Endothelial cell of umbilical vein (primary cell): ENCODE data around the gene IPO5. TPM values are rescaled to one million over a fixed set of nuclear protein-coding genes. Genes with fewer than 3 reads are reported as not detected.

Source experiments
- BruUV-seq: library from RNA; stranded (reverse); fragments of 400-500 nt; replicated peaks from 2 replicates; lab custom pipeline; 2021; lab: Mats Ljungman, UMichigan
- CTCF ChIA-PET: fragments of 300-600, 350-600 bp; sonication (Branson Sonifier 250); formaldehyde crosslinking; loops from one replicate; lab custom pipeline; 2021; ENCODE audit warnings: antibody characterized with exemption, inconsistent platforms; lab: Charles Lee
- POLR2A ChIA-PET: fragments of 300-600, 350-600 bp; sonication (Branson Sonifier 250); formaldehyde crosslinking; loops from one replicate; lab custom pipeline; 2021; ENCODE audit warnings: antibody characterized with exemption, inconsistent platforms; lab: Charles Lee
- DNase-seq: peaks from one replicate; pipeline ENCODE4 v3.0.0-alpha.2; 2011; ENCODE audit warnings: low read depth, low spot score
- FAIRE-seq: peaks from 2 replicates; lab custom pipeline; 2011; peaks lifted over from hg19 to GRCh38; lab: Jason Lieb, UNC
- H2AFZ ChIP-seq: 2 replicates; pipeline ENCODE4 v1.6.0; 2012; ENCODE audit warnings: low read depth, low read length, control low read depth, inconsistent platforms
- H3K27ac ChIP-seq: 2 replicates; pipeline ENCODE4 v1.5.1; 2011; ENCODE audit warnings: low read depth, mild to moderate bottlenecking, control low read depth, low read length, moderate library complexity; ENCODE audit not compliant: insufficient read depth
- H3K27me3 ChIP-seq, 2 experiments: 2 replicates each; pipeline versions ENCODE4 v1.6.0 to v1.6.1; 2011; ENCODE audit warnings: low read length in 2 of 2, mixed read lengths in 1 of 2; ENCODE audit not compliant: control insufficient read depth in 2 of 2, insufficient read depth in 2 of 2
- H3K36me3 ChIP-seq, 2 experiments: 2 replicates in 1 of 2; 3 replicates in 1 of 2; pipeline ENCODE4 v1.5.1; 2011; ENCODE audit warnings: low read length in 2 of 2, mild to moderate bottlenecking in 1 of 2, moderate library complexity in 1 of 2; ENCODE audit not compliant: control insufficient read depth in 2 of 2, insufficient read depth in 2 of 2; ENCODE audit errors: extremely low read depth in 1 of 2
- H3K4me1 ChIP-seq: 3 replicates; pipeline ENCODE4 v1.5.1; 2011; ENCODE audit warnings: mild to moderate bottlenecking, low read length; ENCODE audit not compliant: control insufficient read depth, insufficient read depth; ENCODE audit errors: extremely low read depth
- H3K4me2 ChIP-seq: 2 replicates; pipeline ENCODE4 v1.6.1; 2011; ENCODE audit warnings: low read length, control low read depth, mixed read lengths; ENCODE audit not compliant: insufficient read depth
- H3K4me3 ChIP-seq, 3 experiments: fragments of 200-600 bp in 1 of 3; sonication (generic), shearing (Covaris generic) in 1 of 3; replicated peaks in 1 of 3; 2 replicates each; pipeline ENCODE4 v1.5.1; 2011 to 2016; ENCODE audit warnings: control low read depth in 3 of 3, low read length in 3 of 3, mild to moderate bottlenecking in 2 of 3, inconsistent platforms in 1 of 3, low read depth in 1 of 3, moderate library complexity in 1 of 3; ENCODE audit not compliant: insufficient read depth in 1 of 3
- H3K79me2 ChIP-seq: 2 replicates; pipeline ENCODE4 v1.6.0; 2012; ENCODE audit warnings: low read length, inconsistent platforms; ENCODE audit not compliant: control insufficient read depth, insufficient read depth
- H3K9ac ChIP-seq: replicated peaks from 2 replicates; pipeline ENCODE3; 2011; ENCODE audit warnings: low read length, control low read depth; ENCODE audit not compliant: insufficient read depth; ENCODE audit errors: extremely low read depth
- H3K9me1 ChIP-seq: replicated peaks from 3 replicates; pipeline ENCODE4 v1.6.0; 2011; ENCODE audit warnings: mild to moderate bottlenecking, low read length; ENCODE audit not compliant: control insufficient read depth, insufficient read depth; ENCODE audit errors: extremely low read depth
- H3K9me3 ChIP-seq: replicated peaks from 2 replicates; pipeline ENCODE4 v1.5.1; 2012; ENCODE audit warnings: low read length, inconsistent platforms; ENCODE audit not compliant: control insufficient read depth, insufficient read depth
- H4K20me1 ChIP-seq: replicated peaks from 2 replicates; pipeline ENCODE3; 2011; ENCODE audit warnings: mild to moderate bottlenecking, low read length; ENCODE audit not compliant: control insufficient read depth, insufficient read depth; ENCODE audit errors: extremely low read depth
- CTCF ChIP-seq, 2 donors: IDR thresholded peaks; 1 replicate in 1 of 2; 2 replicates in 1 of 2; pipeline ENCODE4 v1.5.1; 2011; ENCODE audit warnings: low read length in 2 of 2, mild to moderate bottlenecking in 2 of 2, moderate library complexity in 2 of 2, control low read depth in 1 of 2, inconsistent platforms in 1 of 2, low read depth in 1 of 2; ENCODE audit not compliant: insufficient read depth in 1 of 2; ENCODE audit errors: extremely low read depth in 1 of 2
- EZH2 ChIP-seq: IDR thresholded peaks from 2 replicates; pipeline ENCODE4 v1.6.1; 2012; ENCODE audit warnings: borderline replicate concordance, low read depth, mild to moderate bottlenecking, moderate library complexity, low read length, inconsistent platforms; ENCODE audit not compliant: severe bottlenecking
- FOS ChIP-seq: IDR thresholded peaks from 2 replicates; pipeline ENCODE4 v1.6.1; 2011; ENCODE audit warnings: mild to moderate bottlenecking, low read length, moderate library complexity, borderline replicate concordance; ENCODE audit not compliant: insufficient read depth
- GATA2 ChIP-seq: IDR thresholded peaks from 2 replicates; pipeline ENCODE4 v1.7.0; 2011; ENCODE audit warnings: low read depth, mild to moderate bottlenecking, moderate library complexity, mixed read lengths, low read length; ENCODE audit not compliant: insufficient read length, insufficient read depth
- JUN ChIP-seq: IDR thresholded peaks from 2 replicates; pipeline ENCODE4 v1.6.1; 2011; ENCODE audit warnings: borderline replicate concordance, low read depth; ENCODE audit not compliant: insufficient read length, insufficient read depth
- MAX ChIP-seq: IDR thresholded peaks from 2 replicates; pipeline ENCODE4 v1.6.1; 2011; ENCODE audit not compliant: insufficient read depth, insufficient read length
- MYC ChIP-seq: IDR thresholded peaks from one replicate; pipeline ENCODE4 v1.6.1; 2011; ENCODE audit warnings: mild to moderate bottlenecking, low read depth, low read length
- POLR2A ChIP-seq: IDR thresholded peaks from 2 replicates; pipeline ENCODE4 v1.6.1; 2012; ENCODE audit warnings: low read depth, mild to moderate bottlenecking, control low read depth, low read length
- POLR2AphosphoS5 ChIP-seq: IDR thresholded peaks from 2 replicates; pipeline ENCODE4 v1.6.1; 2012; ENCODE audit warnings: low read depth, mild to moderate bottlenecking, control low read depth, low read length, moderate library complexity; ENCODE audit not compliant: insufficient read depth
- dilution Hi-C: fragments of 300-500 bp; cut with MboI; formaldehyde crosslinking; loops from one replicate; pipeline ENCODE4 v1.15.0; 2019; ENCODE audit warnings: low sequenced_read_pairs; ENCODE audit not compliant: extremely low pct_ligation_motif_present
- intact Hi-C: fragments of 100-400 bp; cut with micrococcal nuclease; formaldehyde crosslinking; loops from one replicate; pipeline ENCODE4 v1.10.0; 2022
- polyA plus RNA-seq, 4 experiments: library from polyadenylated mRNA; depleted of rRNA in 3 of 4; stranded (reverse) in 3 of 4; unstranded in 1 of 4; fragments of >200 nt; gene quantifications; 2 replicates each; pipeline versions ENCODE4 v1.2.1 to v1.2.3, GENCODE V29; 2011 to 2012; ENCODE audit warnings: missing spikeins in 1 of 4
- total RNA-seq: library from RNA; stranded (reverse); gene quantifications from 2 replicates; pipeline ENCODE4 v1.2.3, GENCODE V29; 2021

Gene IPO5
- total and polyA plus RNA-seq, 2 donors (not counting 3 experiments of a cell fraction or from before 2014, with no cell fraction given): 50.4 to 183 TPM

GRCh38 chr13:97934590-97934989 is 18.9 kb upstream of the IPO5 start:
- H3K4me3 ChIP-seq: no peak overlapping the region
- H3K9ac ChIP-seq: no peak overlapping the region
- H3K36me3 ChIP-seq: no peaks in the 10 kb centered on the region
- no peaks in the 10 kb centered on the region for H3K79me2 ChIP-seq
- dilution Hi-C loops (no loop called here), intact Hi-C loops (no loop called here)
- no peaks in the 10 kb centered on the region for H4K20me1 ChIP-seq
- no peak for TF ChIP-seq POLR2A
- no peak overlapping the region for H2AFZ ChIP-seq
- no peaks in the 10 kb centered on the region for H3K9me3 ChIP-seq
- no peaks in the 10 kb centered on the region for H3K9me1 ChIP-seq
- ChIA-PET POLR2A (no interaction called here), CTCF (interaction anchor here (1.3 kb wide), 1 partner anchor 78 kb away, joined by 6 read pairs; no protein-coding TSS in a partner anchor)
- peak; percentile 14 for DNase-seq
- BruUV-seq: no TSS peak
- no peak overlapping the region for H3K27ac ChIP-seq
- no peaks in the 10 kb centered on the region for H3K4me1 ChIP-seq
- FAIRE-seq: no peak
- H3K4me2 ChIP-seq: no peak overlapping the region
- peaks cover 0 to 2% of the 10 kb centered on the region in 2 experiments for H3K27me3 ChIP-seq

- Histone ChIP-seq H3K79me2 (no peaks in the 10 kb centered on the region), H3K4me3 (no peak overlapping the region), H3K36me3 (no peaks in the 10 kb centered on the region), H4K20me1 (no peaks in the 10 kb centered on the region), H3K9me1 (no peaks in the 10 kb centered on the region), H3K4me1 (no peaks in the 10 kb centered on the region), H3K9ac (no peak overlapping the region), H3K27ac (no peak overlapping the region), H2AFZ (no peak overlapping the region), H3K9me3 (no peaks in the 10 kb centered on the region), H3K4me2 (no peak overlapping the region), H3K27me3 (peaks cover 0 to 2% of the 10 kb centered on the region in 2 experiments)
- CTCF ChIA-PET: interaction anchor here (1.3 kb wide), 1 partner anchor 79 kb away, joined by 6 read pairs; no protein-coding TSS in a partner anchor
- BruUV-seq: no TSS peak
- no peak for TF ChIP-seq EZH2
- TF ChIP-seq FOS: no peak
- no peak for TF ChIP-seq GATA2
- TF ChIP-seq CTCF (IDR thresholded peaks at IDR 0.05; ENCODE audit: extremely low read depth in 1 of 2, insufficient read depth in 1 of 2, low read depth in 1 of 2, low read length in 2 of 2): no peak
- no peak for TF ChIP-seq POLR2AphosphoS5
- no peak for TF ChIP-seq JUN
- no peak for TF ChIP-seq POLR2A
- TF ChIP-seq MYC: no peak
- no peak for TF ChIP-seq MAX
- FAIRE-seq: no peak
- dilution Hi-C loops: no loop called here
- peak; percentile 16 for DNase-seq
- intact Hi-C loops: no loop called here
- POLR2A ChIA-PET: no interaction called here
Measured at GRCh38 chr13:97935071-97935470, 18.4 kb upstream of the IPO5 start.
